CD4-positive, alpha-beta memory T cell (primary cell): Measurements from ENCODE around the gene SLC2A4. TPM values are rescaled to one million over a fixed set of nuclear protein-coding genes. Genes with fewer than 3 reads are reported as not detected.

Experiments used
- CTCF ChIA-PET: fragments of 350-600 bp; sonication (Branson Sonifier 250); formaldehyde crosslinking; loops from one replicate; lab custom pipeline; 2021; ENCODE audit warnings: inconsistent platforms; ENCODE audit not compliant: partially characterized antibody; lab: Charles Lee
- POLR2A ChIA-PET: fragments of 350-600 bp; sonication (Branson Sonifier 250); formaldehyde crosslinking; loops from one replicate; lab custom pipeline; 2021; ENCODE audit not compliant: partially characterized antibody; lab: Charles Lee
- DNase-seq, 5 donors: peaks; one replicate each; pipeline versions ENCODE4 v3.0.0 to v3.0.0-alpha.2; 2020 to 2022; ENCODE audit warnings: mixed read lengths in 1 of 5
- H3K27ac ChIP-seq: one replicate; pipeline ENCODE4 v1.7.0; 2013; ENCODE audit warnings: low read depth, low read length
- H3K27me3 ChIP-seq: 2 replicates; pipeline ENCODE4 v1.7.0; 2013; ENCODE audit warnings: mild to moderate bottlenecking, low read length, moderate library complexity; ENCODE audit not compliant: insufficient read depth
- H3K36me3 ChIP-seq: 2 replicates; pipeline ENCODE4 v1.7.0; 2013; ENCODE audit warnings: mild to moderate bottlenecking, low read length, moderate library complexity; ENCODE audit not compliant: insufficient read depth
- H3K4me1 ChIP-seq: 2 replicates; pipeline ENCODE4 v1.7.0; 2013; ENCODE audit warnings: mild to moderate bottlenecking, low read length, moderate library complexity; ENCODE audit not compliant: insufficient read depth
- H3K4me3 ChIP-seq, 2 donors: one replicate each; pipeline ENCODE4 v1.7.0; 2013; ENCODE audit warnings: low read length in 2 of 2, mild to moderate bottlenecking in 1 of 2
- H3K9me3 ChIP-seq, 2 donors: one replicate each; pipeline ENCODE4 v1.7.0; 2013; ENCODE audit warnings: low read length in 2 of 2, control low read depth in 1 of 2; ENCODE audit not compliant: control insufficient read depth in 1 of 2
- H3K27ac Mint-ChIP-seq, 7 donors: one replicate each; pipeline ENCODE4 v1.8.0; 2020 to 2021; ENCODE audit warnings: mixed read lengths in 7 of 7, mild to moderate bottlenecking in 6 of 7, inconsistent platforms in 3 of 7, moderate library complexity in 3 of 7
- H3K27me3 Mint-ChIP-seq, 2 donors: one replicate each; pipeline ENCODE4 v1.8.0; 2020 to 2021; ENCODE audit warnings: mixed read lengths in 2 of 2
- H3K36me3 Mint-ChIP-seq, 2 donors: one replicate each; pipeline ENCODE4 v1.8.0; 2020 to 2021; ENCODE audit warnings: mixed read lengths in 2 of 2, inconsistent platforms in 1 of 2, mild to moderate bottlenecking in 1 of 2
- H3K4me1 Mint-ChIP-seq, 4 donors: one replicate each; pipeline ENCODE4 v1.8.0; 2020 to 2021; ENCODE audit warnings: mixed read lengths in 4 of 4, mild to moderate bottlenecking in 1 of 4
- H3K4me3 Mint-ChIP-seq, 8 donors: one replicate each; pipeline ENCODE4 v1.8.0; 2020 to 2021; ENCODE audit warnings: mixed read lengths in 8 of 8, mild to moderate bottlenecking in 7 of 8, moderate library complexity in 6 of 8, inconsistent platforms in 3 of 8
- H3K9me3 Mint-ChIP-seq, 8 donors: one replicate each; pipeline ENCODE4 v1.8.0; 2020 to 2021; ENCODE audit warnings: mixed read lengths in 8 of 8, mild to moderate bottlenecking in 5 of 8, inconsistent platforms in 3 of 8, moderate library complexity in 1 of 8
- intact Hi-C: fragments of 100-400 bp; cut with micrococcal nuclease; formaldehyde crosslinking; loops from one replicate; pipeline ENCODE4 v1.15.1; 2023
- polyA plus RNA-seq, 2 donors: library from polyadenylated mRNA; unstranded; fragments of 300-500 nt; fragmentation: Illumina TruSeq; gene quantifications; one replicate each; pipeline ENCODE4 v1.2.3, GENCODE V29; 2021
- total RNA-seq, 2 experiments: library from RNA; stranded (reverse); gene quantifications; one replicate each; pipeline ENCODE4 v1.2.3, GENCODE V29; 2021

SLC2A4 gene
- total and polyA plus RNA-seq, 4 experiments from 2014 or later = not detected

- intact Hi-C loops = no loop called here
- H3K36me3 Mint-ChIP-seq = peaks cover 25 to 66% of the 10 kb centered on the region in 2 donors
- peaks cover 52% of the 10 kb centered on the region for H3K4me1 ChIP-seq
These were observed 41.1 kb upstream of the SLC2A4 start for GRCh38 chr17:7240375-7240774.

DNA sequence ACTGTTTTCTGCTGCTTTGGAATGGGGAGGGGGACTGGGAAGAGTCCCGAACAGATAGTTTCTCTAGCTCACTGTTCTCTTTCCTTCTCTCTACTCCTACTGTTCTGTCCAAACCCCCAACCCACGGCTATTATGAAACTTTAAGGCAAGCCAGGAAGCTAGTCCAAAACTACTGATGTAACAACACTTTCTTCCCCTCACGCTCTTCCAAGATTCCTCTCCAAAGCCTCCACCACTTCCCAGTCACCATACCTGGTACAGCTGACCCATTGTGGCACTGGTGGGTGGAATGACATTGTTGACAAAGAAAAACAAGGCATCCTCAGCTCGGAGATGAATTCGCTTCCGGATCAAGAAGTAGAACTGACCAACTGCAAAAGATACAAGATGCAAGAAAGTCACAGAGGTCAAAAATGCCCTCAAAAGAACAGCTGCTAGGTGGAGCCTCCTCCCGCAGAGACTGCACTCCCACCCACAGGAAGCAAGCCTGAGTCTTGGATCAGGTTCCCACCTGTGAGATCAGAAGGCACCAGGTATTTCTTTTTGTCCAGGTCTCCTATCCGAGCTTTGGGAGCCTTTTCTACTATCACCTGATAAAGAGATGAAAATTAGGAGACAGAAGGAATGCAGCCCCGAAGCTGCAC, 40.3 kb upstream of the SLC2A4 start:
- intact Hi-C loops = no loop called here
- H3K9me3 ChIP-seq = no peaks in the 10 kb centered on the region
- CTCF ChIA-PET = interaction anchor here (0.9 to 1.8 kb wide), 7 partner anchors 8 to 238 kb away, joined by 3 to 8 read pairs (median 3); partner anchors contain the start of genes ACAP1 and ZBTB4

More at GRCh38 chr17:7240375-7240774, 41.1 kb upstream of the SLC2A4 start:
- POLR2A ChIA-PET = interaction anchor here (1.3 to 17.6 kb wide), 7 partner anchors 10 to 446 kb away, joined by 3 to 435 read pairs (median 24); partner anchors contain the start of genes ACADVL, CTDNEP1, DLG4 and ELP5
- no peak overlapping the region for H3K4me3 ChIP-seq
- CTCF ChIA-PET = interaction anchor here (0.9 to 1.8 kb wide), 4 partner anchors 19 to 239 kb away, joined by 3 to 8 read pairs (median 3); partner anchors contain the start of genes ACAP1 and ZBTB4
- peak overlapping the region; percentile 90 to 100 (median 99) for H3K27ac Mint-ChIP-seq
- H3K4me3 Mint-ChIP-seq = peak overlapping the region; percentile 66 to 99 (median 96)
- H3K27me3 Mint-ChIP-seq = peaks cover 0 to 2% of the 10 kb centered on the region in 2 donors
- H3K36me3 ChIP-seq = peaks cover 26% of the 10 kb centered on the region
- no peak for DNase-seq
- H3K27ac ChIP-seq = peak overlapping the region; percentile 85
- H3K27me3 ChIP-seq = no peaks in the 10 kb centered on the region
- no peaks in the 10 kb centered on the region for H3K9me3 ChIP-seq
- H3K4me1 Mint-ChIP-seq = peaks cover 37 to 65% (median 47%) of the 10 kb centered on the region in 4 donors
- H3K9me3 Mint-ChIP-seq = peaks cover 0 to 8% (median 0%) of the 10 kb centered on the region in 8 donors

GRCh38 chr17:7241783-7242716, 39.5 kb upstream of the SLC2A4 start, which contains the start of gene GABARAP:
Gene GABARAP, minus strand, starts transcription at chr17:7242449. Its CDS starts 119 bp downstream, at chr17:7242330.
- CTCF ChIA-PET = interaction anchor here (0.9 to 1.8 kb wide), 7 partner anchors 8 to 55 kb away, joined by 3 to 8 read pairs (median 6); partner anchors contain the start of genes ACADVL and DLG4
- POLR2A ChIA-PET = interaction anchor here (0.5 to 17.6 kb wide), 23 partner anchors 8 to 876 kb away, joined by 3 to 435 read pairs (median 6); partner anchors contain the start of genes ACADVL, ACAP1, CTDNEP1 and DLG4
- H3K27ac ChIP-seq = peak within 1 kb of the TSS; percentile 96
- DNase-seq = peak; percentile 90 to 94 (median 90)
- Mint-ChIP-seq H3K4me1 (peaks cover 30 to 61% (median 39%) of the 10 kb centered on the region in 4 donors), H3K27me3 (peaks cover 0 to 2% of the 10 kb centered on the region in 2 donors), H3K4me3 (peak within 1 kb of the TSS; percentile 95 to 100 (median 96)), H3K9me3 (peaks cover 0 to 8% (median 0%) of the 10 kb centered on the region in 8 donors), H3K36me3 (peaks cover 26 to 66% of the 10 kb centered on the region in 2 donors), H3K27ac (peak within 1 kb of the TSS; percentile 98 to 100 (median 100))
- peak within 1 kb of the TSS; percentile 74 to 82 for H3K4me3 ChIP-seq
- intact Hi-C loops = no loop called here
- H3K36me3 ChIP-seq = peaks cover 28% of the 10 kb centered on the region
- H3K4me1 ChIP-seq = peaks cover 36% of the 10 kb centered on the region
- H3K9me3 ChIP-seq = no peaks in the 10 kb centered on the region
- H3K27me3 ChIP-seq = no peaks in the 10 kb centered on the region

More for the DNA sequence above, 40.3 kb upstream of the SLC2A4 start:
- peaks cover 29% of the 10 kb centered on the region for H3K36me3 ChIP-seq
- peak overlapping the region; percentile 74 to 82 for H3K4me3 ChIP-seq
- peaks cover 24 to 65% of the 10 kb centered on the region in 2 donors for H3K36me3 Mint-ChIP-seq
- peak overlapping the region; percentile 98 to 100 (median 100) for H3K27ac Mint-ChIP-seq
- no peaks in the 10 kb centered on the region for H3K27me3 ChIP-seq
- H3K4me1 Mint-ChIP-seq = peaks cover 34 to 61% (median 41%) of the 10 kb centered on the region in 4 donors
- peaks cover 0 to 8% (median 0%) of the 10 kb centered on the region in 8 donors for H3K9me3 Mint-ChIP-seq
- DNase-seq = no peak
- POLR2A ChIA-PET = interaction anchor here (0.9 to 17.6 kb wide), 9 partner anchors 9 to 446 kb away, joined by 3 to 435 read pairs (median 14); partner anchors contain the start of genes ACADVL, ACAP1, CTDNEP1 and DLG4
- H3K4me1 ChIP-seq = peaks cover 44% of the 10 kb centered on the region
- H3K4me3 Mint-ChIP-seq = peak overlapping the region; percentile 95 to 100 (median 96)
- peaks cover 0 to 2% of the 10 kb centered on the region in 2 donors for H3K27me3 Mint-ChIP-seq
- H3K27ac ChIP-seq = peak overlapping the region; percentile 96

GRCh38 chr17:7242717-7243452, 38.6 kb upstream of the SLC2A4 start:
- peaks cover 24 to 64% of the 10 kb centered on the region in 2 donors for H3K36me3 Mint-ChIP-seq
- peak overlapping the region; percentile 95 to 100 (median 96) for H3K4me3 Mint-ChIP-seq
- H3K4me1 Mint-ChIP-seq = peaks cover 24 to 56% (median 35%) of the 10 kb centered on the region in 4 donors
- peak overlapping the region; percentile 98 to 100 (median 100) for H3K27ac Mint-ChIP-seq
- ChIA-PET CTCF (interaction anchor here (0.9 to 1.5 kb wide), 4 partner anchors 22 to 53 kb away, joined by 3 to 8 read pairs (median 4); partner anchors contain the start of genes ACADVL and DLG4), POLR2A (interaction anchor here (0.5 to 17.6 kb wide), 22 partner anchors 7 to 875 kb away, joined by 3 to 435 read pairs (median 6); partner anchors contain the start of genes ACADVL, ACAP1, CTDNEP1 and DLG4)
- intact Hi-C loops = no loop called here
- DNase-seq = peak; percentile 93 to 95 (median 95)
- Histone ChIP-seq H3K9me3 (no peaks in the 10 kb centered on the region), H3K36me3 (peaks cover 28% of the 10 kb centered on the region), H3K4me3 (peak overlapping the region; percentile 74 to 82), H3K27ac (peak overlapping the region; percentile 96), H3K27me3 (no peaks in the 10 kb centered on the region), H3K4me1 (peaks cover 29% of the 10 kb centered on the region)
- peaks cover 0 to 2% of the 10 kb centered on the region in 2 donors for H3K27me3 Mint-ChIP-seq
- peaks cover 0 to 8% (median 0%) of the 10 kb centered on the region in 8 donors for H3K9me3 Mint-ChIP-seq

- Mint-ChIP-seq H3K36me3 (peaks cover 24 to 64% of the 10 kb centered on the region in 2 donors), H3K27me3 (peaks cover 0 to 2% of the 10 kb centered on the region in 2 donors)
- CTCF ChIA-PET = interaction anchor here (1.4 kb wide), 1 partner anchor 52 kb away, joined by 3 read pairs; no protein-coding TSS in a partner anchor
These were observed 38.1 kb upstream of the SLC2A4 start for GRCh38 chr17:7243453-7243729.

More at GRCh38 chr17:7243453-7243729, 38.1 kb upstream of the SLC2A4 start:
- Histone ChIP-seq H3K36me3 (peaks cover 28% of the 10 kb centered on the region), H3K9me3 (no peaks in the 10 kb centered on the region), H3K27me3 (no peaks in the 10 kb centered on the region), H3K27ac (peak overlapping the region; percentile 96), H3K4me1 (peaks cover 30% of the 10 kb centered on the region), H3K4me3 (peak overlapping the region; percentile 74 to 82)
- H3K9me3 Mint-ChIP-seq = peaks cover 0 to 8% (median 0%) of the 10 kb centered on the region in 8 donors
- DNase-seq = no peak
- H3K27ac Mint-ChIP-seq = peak overlapping the region; percentile 84 to 100 (median 90)
- H3K4me3 Mint-ChIP-seq = peak overlapping the region; percentile 71 to 96 (median 85)
- peaks cover 24 to 57% (median 36%) of the 10 kb centered on the region in 4 donors for H3K4me1 Mint-ChIP-seq
- intact Hi-C loops = no loop called here
- POLR2A ChIA-PET = interaction anchor here (1.2 to 17.6 kb wide), 17 partner anchors 7 to 443 kb away, joined by 3 to 435 read pairs (median 7); partner anchors contain the start of genes ACADVL, ACAP1, CTDNEP1 and DLG4
